Stimulated activated CD4-positive, alpha-beta T cell treated with anti-CD3 and anti-CD28 coated beads, Interleukin-4, amount 100 ng/mL, for 48 hours (primary cell): ENCODE results near the gene HINFP.
"Not testable (repeated sequence)": the region's sequence is repeated elsewhere in the genome, so short reads cannot be mapped to it uniquely, and the experiment has no call there.

Experiments used
- DNase-seq, 2 donors: peaks; one replicate each; pipeline ENCODE4 v3.0.0-alpha.2; 2020; ENCODE audit warnings: low read depth in 2 of 2

The HINFP gene

DNA sequence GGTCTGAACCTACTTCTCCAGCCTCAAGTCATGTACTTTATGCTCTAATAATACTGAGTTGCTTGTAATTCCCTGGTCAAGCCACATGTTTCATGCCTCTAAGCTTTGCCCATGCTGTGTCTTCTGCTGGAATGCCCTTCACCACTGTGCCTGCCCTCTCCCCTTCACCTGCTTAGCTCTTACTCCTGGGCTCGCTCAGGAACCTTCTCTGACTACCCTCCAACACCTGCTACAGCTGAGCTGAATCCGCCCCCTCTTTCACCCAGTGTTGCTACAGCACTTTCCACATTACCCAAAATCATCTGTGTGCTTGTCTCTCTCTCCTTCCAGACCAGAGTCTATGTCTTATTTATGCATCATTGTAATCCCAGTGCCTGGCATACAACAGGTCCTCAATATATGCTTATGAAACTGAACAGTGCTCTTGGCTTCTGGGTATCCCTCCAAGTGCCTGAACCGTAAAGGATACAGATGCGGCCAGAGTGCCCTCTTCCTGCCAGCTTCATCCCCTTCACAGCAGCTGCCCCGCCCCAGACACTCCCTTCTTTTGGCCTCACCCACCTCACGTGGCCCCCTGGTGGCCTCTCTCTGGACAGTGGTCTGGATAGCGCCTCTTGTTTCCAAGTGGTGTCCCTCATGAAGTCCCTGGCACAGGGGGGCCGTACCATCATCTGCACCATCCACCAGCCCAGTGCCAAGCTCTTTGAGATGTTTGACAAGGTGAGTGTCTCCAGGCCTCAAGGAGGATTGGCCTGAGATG is 34.5 kb downstream of the HINFP start:
- DNase-seq, result no peak

GRCh38 chr11:119156496-119156895 is 35.1 kb downstream of the HINFP start:
- DNase-seq, result no peak

GRCh38 chr11:119157063-119157462 is 35.7 kb downstream of the HINFP start:
- DNase-seq, result no peak

DNA sequence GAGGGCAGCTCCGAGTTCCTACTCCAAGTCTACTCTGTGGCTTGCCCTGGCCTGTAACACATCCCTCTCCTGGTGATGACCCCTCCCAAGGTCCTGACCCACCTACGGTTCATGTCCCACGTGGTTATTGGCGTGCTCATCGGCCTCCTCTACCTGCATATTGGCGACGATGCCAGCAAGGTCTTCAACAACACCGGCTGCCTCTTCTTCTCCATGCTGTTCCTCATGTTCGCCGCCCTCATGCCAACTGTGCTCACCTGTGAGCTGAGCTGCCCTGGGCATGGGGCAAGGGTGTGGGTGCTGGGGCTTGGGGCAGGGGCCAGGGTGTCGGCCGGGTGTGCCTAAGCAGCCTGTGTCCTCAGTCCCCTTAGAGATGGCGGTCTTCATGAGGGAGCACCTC is 37.1 kb downstream of the HINFP start:
- DNase-seq, result no peak

- no peak for DNase-seq
Measured at GRCh38 chr11:119160151-119160550, 38.8 kb downstream of the HINFP start.

- DNase-seq, result no peak
Measured at GRCh38 chr11:119161871-119162270, 40.5 kb downstream of the HINFP start.

GRCh38 chr11:119166368-119167076 is 45.1 kb downstream of the HINFP start:
- DNase-seq, result no peak

- not testable (repeated sequence) for DNase-seq
Measured at GRCh38 chr11:119167077-119167458, 45.7 kb downstream of the HINFP start.

GRCh38 chr11:119167933-119168332 is 46.6 kb downstream of the HINFP start:
- no peak for DNase-seq

DNA sequence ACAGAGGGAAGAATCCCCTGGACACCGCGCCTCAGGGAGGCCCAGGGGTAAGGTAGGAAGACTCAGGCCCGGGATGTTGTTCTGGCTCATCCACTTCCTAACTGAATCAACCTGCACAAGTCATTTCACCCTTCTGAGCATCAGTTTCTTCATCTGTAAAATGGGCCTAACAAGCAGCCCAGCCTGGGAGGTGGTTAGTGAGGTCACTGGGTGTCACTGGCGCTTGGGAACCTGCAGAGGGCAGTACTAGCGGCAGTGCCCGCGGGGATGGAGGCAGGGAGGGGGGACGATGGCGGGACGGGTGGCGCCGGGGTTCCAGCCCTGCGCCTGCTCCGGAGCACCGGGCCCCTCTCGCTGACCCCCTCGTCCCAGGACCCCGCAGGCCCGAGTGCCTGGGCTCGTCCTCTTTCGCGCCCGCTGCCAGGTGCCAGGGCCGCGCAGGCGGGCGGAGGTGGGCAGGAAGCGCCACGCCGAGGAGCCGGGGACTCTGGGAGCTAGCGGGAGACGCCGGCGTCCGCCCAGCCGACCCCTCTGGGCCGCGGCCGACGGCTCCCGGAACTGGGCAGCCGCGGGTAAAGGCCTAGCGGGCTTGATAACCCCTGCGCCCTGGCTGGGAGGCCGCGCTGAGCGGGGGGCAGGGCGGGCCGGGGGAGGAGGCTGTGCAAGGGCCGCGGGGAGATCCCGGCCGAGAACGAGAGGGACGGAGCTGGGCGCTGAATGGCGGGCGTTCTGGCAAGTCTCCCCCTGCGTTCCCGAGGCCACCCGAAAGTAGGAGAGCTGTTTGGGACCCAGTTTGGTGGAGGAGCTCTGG is 47.3 kb downstream of the HINFP start, which contains the start of gene NLRX1:
TSS of gene NLRX1 (plus strand) at position 255 of the 811 bp plus-strand sequence. CDS start 2,679 bp downstream, outside the sequence.
- peak; percentile 81 to 84 for DNase-seq

DNA sequence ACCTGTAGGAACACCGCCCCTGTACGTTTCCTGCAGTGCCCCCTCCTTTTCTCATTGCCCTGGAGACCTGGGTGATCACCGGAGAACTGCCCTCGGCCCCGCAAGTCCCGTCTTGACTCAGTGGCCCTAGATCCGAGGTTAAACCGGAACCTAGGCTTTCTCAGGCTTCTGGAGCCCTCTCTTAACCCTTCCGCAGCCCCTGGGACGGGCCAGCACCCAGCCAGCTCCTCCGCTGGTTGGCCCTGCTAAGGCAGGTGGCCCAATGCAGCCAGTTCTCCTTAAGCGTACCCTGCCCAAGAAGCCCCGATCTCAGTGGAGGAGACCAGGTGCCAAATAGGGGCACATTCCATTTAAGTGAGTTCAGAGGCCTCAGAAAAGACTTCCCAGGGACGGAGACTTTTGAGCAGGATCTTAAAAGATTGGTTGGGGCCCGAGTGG is 47.9 kb downstream of the HINFP start:
- peak; percentile 37 to 39 for DNase-seq

GRCh38 chr11:119172513-119172912 is 51.1 kb downstream of the HINFP start:
- no peak for DNase-seq

GRCh38 chr11:119173453-119173852 is 52.1 kb downstream of the HINFP start:
- DNase-seq, result no peak

GRCh38 chr11:119175493-119176077 is 54.2 kb downstream of the HINFP start:
- no peak for DNase-seq

DNA sequence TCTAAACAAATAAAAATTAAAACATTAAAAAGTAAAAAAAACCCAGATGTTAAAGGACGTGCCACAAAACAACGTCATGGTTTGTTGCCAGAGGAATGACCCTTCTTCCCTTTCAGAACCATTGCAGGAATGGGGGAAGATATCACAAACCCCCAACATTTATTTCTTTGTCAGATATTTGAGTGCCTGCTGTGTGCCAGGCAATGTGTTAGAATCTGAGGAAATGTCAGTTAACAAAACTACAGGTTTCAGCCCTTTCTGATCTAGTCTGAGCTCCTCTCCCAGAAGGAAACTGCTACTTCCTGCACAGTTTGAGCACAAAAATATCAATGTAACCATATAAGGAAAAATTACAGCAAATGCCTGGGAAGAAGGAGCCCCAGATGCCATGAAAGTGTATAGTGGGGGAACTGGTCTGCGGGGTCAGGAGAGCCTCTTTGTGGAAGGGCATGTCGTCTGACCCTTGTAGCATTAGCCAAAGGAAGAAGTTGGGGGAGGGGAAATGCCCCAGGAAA is 56.8 kb downstream of the HINFP start:
- no peak for DNase-seq

DNA sequence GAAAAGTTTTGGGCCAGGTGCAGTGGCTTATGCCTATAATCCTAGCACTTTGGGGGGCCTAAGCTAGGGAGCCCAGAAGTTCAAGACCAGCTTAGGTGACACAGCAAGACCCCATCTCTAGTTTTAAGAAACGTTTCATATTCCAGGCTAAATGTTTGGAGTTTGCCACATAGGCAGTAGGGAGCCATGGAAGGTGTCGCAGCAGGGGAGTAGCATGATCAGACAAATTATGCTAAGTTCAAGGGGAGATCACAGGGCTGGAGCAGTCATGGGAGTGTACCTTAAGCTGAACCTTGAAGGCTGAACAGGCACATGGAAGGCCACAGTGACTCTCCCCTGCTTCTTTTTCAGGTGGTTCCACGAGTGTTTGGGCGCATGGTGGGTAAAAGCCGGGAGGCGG is 58.0 kb downstream of the HINFP start:
- no peak for DNase-seq

DNA sequence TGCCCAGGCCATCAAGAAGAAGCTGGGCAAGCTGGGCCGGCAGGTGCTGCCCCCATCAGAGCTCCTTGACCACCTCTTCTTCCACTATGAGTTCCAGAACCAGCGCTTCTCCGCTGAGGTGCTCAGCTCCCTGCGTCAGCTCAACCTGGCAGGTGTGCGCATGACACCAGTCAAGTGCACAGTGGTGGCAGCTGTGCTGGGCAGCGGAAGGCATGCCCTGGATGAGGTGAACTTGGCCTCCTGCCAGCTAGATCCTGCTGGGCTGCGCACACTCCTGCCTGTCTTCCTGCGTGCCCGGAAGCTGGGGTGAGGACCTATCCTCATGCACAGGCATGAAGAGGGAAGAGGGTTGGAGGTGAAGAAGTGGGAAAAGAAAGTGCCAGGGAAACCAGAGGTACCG is 58.6 kb downstream of the HINFP start:
- no peak for DNase-seq

DNA sequence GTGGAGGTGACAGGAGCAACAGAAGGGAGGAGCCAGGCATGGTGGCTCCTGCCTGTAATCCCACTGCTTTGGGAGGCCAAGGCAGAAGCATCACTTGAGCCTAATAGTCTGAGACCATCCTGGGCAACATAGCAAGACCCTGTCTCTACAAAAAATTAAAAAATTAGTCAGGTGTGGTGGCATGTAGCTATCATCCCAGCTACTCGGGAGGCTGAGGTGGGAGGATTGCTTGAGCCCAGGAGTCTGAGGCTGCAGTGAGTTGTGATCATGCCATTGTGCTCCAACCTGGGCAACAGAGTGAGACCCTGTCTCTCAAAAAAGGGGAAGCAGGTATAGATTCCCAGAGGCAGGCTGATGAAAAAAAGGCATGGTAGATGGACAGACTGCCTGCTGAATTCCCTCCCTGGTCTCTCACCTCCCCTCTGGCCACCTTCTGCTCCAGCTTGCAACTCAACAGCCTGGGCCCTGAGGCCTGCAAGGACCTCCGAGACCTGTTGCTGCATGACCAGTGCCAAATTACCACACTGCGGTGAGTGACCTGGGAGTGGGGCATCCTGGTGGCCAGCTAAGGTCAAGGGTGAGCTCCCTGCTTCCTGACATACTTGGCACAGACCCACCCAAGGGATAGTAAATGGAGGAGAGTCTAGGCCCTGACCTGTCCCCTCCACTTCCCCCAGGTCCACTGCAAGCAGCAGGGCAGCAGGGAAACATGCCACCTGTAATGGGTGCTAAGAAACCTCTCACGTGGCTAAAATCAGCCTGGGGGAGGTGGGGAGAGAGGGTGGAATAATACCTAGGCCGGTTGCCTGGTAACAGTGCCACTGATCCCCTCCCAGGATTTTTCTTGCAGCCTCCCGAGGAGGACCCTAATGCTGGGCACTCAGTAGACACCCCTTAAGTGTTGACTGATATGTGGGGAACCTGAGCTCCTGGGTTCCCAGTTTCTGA is 59.6 kb downstream of the HINFP start:
- DNase-seq, result no peak

GRCh38 chr11:119181677-119182412 is 60.5 kb downstream of the HINFP start:
- no peak for DNase-seq

DNA sequence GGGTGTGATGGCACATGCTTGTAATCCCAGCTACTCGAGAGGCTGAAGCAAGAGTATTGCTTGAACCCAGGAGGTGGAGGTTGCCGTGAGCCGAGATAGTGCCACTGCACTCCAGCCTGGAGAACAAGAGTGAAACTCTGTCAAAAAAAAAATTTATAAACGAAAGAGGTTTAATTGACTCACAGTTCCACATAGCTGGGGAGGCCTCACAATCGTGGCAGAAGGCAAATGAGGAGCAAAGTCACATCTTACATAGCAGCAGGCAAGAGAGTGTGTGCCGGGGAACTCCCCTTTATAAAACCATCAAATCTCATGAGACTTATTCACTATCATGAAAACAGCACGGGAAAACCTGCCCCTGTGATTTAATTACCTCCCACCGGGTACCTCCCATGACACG is 63.0 kb downstream of the HINFP start:
- DNase-seq, result not testable (repeated sequence)
